Measurements from ENCODE around the gene NDEL1. TPM values are rescaled to one million over a fixed set of nuclear protein-coding genes. Genes with fewer than 3 reads are reported as not detected.
A peak's percentile ranks its signal among the peaks of the same experiment; 100 is the strongest.

NDEL1 gene
- total and polyA plus RNA-seq, 9 of the 15 experiments (the other 6 are each of a cell fraction or from before 2014, with no cell fraction given): 0.86 to 30.5 (median 22.7) TPM

DNA sequence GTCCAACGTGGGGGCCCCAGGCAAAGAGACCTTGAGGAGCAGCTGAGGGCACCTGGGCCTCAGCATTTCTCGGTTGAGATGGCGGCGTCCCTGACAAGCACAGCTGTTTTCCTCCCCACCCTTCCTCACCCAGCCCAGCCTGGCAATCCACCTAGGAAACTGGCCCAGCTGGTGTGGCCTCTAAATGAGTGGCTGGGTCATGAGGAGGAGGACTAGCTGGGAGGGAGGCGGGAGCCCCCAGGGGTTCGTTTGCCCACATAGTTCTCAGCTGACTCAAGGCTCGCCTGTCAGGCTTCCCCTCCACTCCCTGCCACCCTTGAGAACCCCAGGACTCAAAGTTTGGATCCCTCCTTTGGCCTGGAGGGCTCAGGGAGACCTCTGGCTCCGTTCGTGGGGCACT lies 44.0 kb upstream of the NDEL1 start:
- Histone ChIP-seq H3K4me1 (replicated peaks in 1 of 2; ENCODE audit: control insufficient read depth in 2 of 2, insufficient read depth in 2 of 2, low read length in 2 of 2) (peaks cover 14 to 29% of the 10 kb centered on the region in 2 experiments; a peak in 4 of 5 replicates), H3K9me1 (ENCODE audit: control insufficient read depth, insufficient read depth, low read length) (no peaks in the 10 kb centered on the region), H2AFZ (ENCODE audit: low read depth, low read length) (no peak overlapping the region), H3K9ac (ENCODE audit: insufficient read depth in 1 of 2, low read depth in 2 of 2, low read length in 2 of 2) (peak overlapping the region in 1 of 2 experiments; percentile 55; a peak in 2 of 4 replicates), H3K4me3 (no peak overlapping the region), H3K79me2 (ENCODE audit: control insufficient read depth, insufficient read depth, low read length) (no peaks in the 10 kb centered on the region), H3K27ac (ENCODE audit: extremely low read depth, low read depth, low read length) (no peak overlapping the region), H3K27me3 (ENCODE audit: control insufficient read depth in 2 of 2, insufficient read depth in 2 of 2, low read length in 2 of 2) (peaks cover 0 to 8% of the 10 kb centered on the region in 2 experiments; a peak in 3 of 5 replicates), H3K4me2 (ENCODE audit: insufficient read depth, low read length) (no peak overlapping the region), H3K9me3 (replicated peaks; ENCODE audit: control insufficient read depth, insufficient read depth, low read depth, low read length) (no peaks in the 10 kb centered on the region), H4K20me1 (replicated peaks; ENCODE audit: control insufficient read depth, insufficient read depth, low read length) (no peaks in the 10 kb centered on the region), H3K36me3 (ENCODE audit: control insufficient read depth, insufficient read depth, low read length) (no peaks in the 10 kb centered on the region)
- DNase-seq (ENCODE audit: extremely low read depth in 1 of 4, low spot score in 3 of 4) (no peak), FAIRE-seq (no peak), ATAC-seq (no peak)
- intact Hi-C loops (cut with micrococcal nuclease) (no loop called here), in situ Hi-C loops (cut with MboI) (loop anchor here (25.0 kb wide), 1 partner anchor 1146 kb away; no protein-coding TSS in a partner anchor)
- BruUV-seq (replicated peaks): no TSS peak
- ChIA-PET POLR2A (interaction anchor here (0.7 kb wide), 1 partner anchor 19 kb away, joined by 5 read pairs; no protein-coding TSS in a partner anchor), CTCF (ENCODE audit: low intra/inter-chr PET ratio) (no interaction called here)
- WGBS (ENCODE audit: insufficient coverage, low coverage, missing lambda C conversion rate): 29% methylated on average over 6 of the region's 9 CpGs
- TF ChIP-seq DACH1 (IDR thresholded peaks at IDR 0.05; ENCODE audit: partially characterized antibody) (no peak), MYBL2 (IDR thresholded peaks at IDR 0.05; ENCODE audit: low read depth) (no peak), MYBL2 (CRISPR knock-in tag; IDR thresholded peaks at IDR 0.05; ENCODE audit: borderline replicate concordance) (no peak), NCOA2 (IDR thresholded peaks at IDR 0.05; ENCODE audit: partially characterized antibody in 2 of 2) (no peak), ZNF436 (CRISPR knock-in tag; IDR thresholded peaks at IDR 0.05) (no peak), TBP (optimal IDR thresholded peaks at IDR 0.05; ENCODE audit: low read depth, low read length) (no peak), ZNF184 (CRISPR knock-in tag; IDR thresholded peaks at IDR 0.05) (no peak), BRF1 (IDR thresholded peaks at IDR 0.05; ENCODE audit: borderline replicate concordance, extremely low read depth, insufficient read length) (no peak), NUFIP1 (IDR thresholded peaks at IDR 0.05; ENCODE audit: partially characterized antibody) (no peak), ZFX (CRISPR knock-in tag; IDR thresholded peaks at IDR 0.05) (no peak), RBM25 (IDR thresholded peaks at IDR 0.05; ENCODE audit: low read depth, low read length, severe bottlenecking) (no peak), ZNF212 (CRISPR knock-in tag; IDR thresholded peaks at IDR 0.05) (no peak), MCM5 (IDR thresholded peaks at IDR 0.05; ENCODE audit: low read depth) (no peak)
- TF ChIP-seq, protein P1, sequence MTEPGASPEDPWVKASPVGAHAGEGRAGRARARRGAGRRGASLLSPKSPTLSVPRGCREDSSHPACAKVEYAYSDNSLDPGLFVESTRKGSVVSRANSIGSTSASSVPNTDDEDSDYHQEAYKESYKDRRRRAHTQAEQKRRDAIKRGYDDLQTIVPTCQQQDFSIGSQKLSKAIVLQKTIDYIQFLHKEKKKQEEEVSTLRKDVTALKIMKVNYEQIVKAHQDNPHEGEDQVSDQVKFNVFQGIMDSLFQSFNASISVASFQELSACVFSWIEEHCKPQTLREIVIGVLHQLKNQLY (CRISPR knock-in tag; conservative IDR thresholded peaks at IDR 0.05): no peak
- TF ChIP-seq, protein P2, sequence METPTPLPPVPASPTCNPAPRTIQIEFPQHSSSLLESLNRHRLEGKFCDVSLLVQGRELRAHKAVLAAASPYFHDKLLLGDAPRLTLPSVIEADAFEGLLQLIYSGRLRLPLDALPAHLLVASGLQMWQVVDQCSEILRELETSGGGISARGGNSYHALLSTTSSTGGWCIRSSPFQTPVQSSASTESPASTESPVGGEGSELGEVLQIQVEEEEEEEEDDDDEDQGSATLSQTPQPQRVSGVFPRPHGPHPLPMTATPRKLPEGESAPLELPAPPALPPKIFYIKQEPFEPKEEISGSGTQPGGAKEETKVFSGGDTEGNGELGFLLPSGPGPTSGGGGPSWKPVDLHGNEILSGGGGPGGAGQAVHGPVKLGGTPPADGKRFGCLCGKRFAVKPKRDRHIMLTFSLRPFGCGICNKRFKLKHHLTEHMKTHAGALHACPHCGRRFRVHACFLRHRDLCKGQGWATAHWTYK (CRISPR knock-in tag; IDR thresholded peaks at IDR 0.05): no peak

All from K562 (cell line).